Tibial nerve (tissue), 4 donors: ENCODE measurements around the gene SAAL1. TPM values are rescaled to one million over a fixed set of nuclear protein-coding genes. Genes with fewer than 3 reads are reported as not detected.

Experiments
- DNase-seq, 2 donors: peaks; one replicate each; pipeline ENCODE4 v3.0.0-alpha.2; 2019; ENCODE audit warnings: low spot score in 2 of 2
- H3K27ac ChIP-seq, 4 donors: fragments of 200-600 bp; sonication (generic) in 3 of 4; one replicate each; pipeline ENCODE4 v1.5.1; 2017 to 2019; ENCODE audit warnings: mild to moderate bottlenecking in 1 of 4
- H3K27me3 ChIP-seq, 2 donors: fragments of 200-600 bp; sonication (generic) in 1 of 2; one replicate each; pipeline versions ENCODE4 v1.5.1 to v1.6.0; 2017 to 2019
- H3K36me3 ChIP-seq, 3 donors: fragments of 200-600 bp; sonication (generic); one replicate each; pipeline ENCODE4 v1.5.1; 2018 to 2019
- H3K4me1 ChIP-seq, 4 donors: fragments of 200-600 bp; sonication (generic) in 3 of 4; one replicate each; pipeline ENCODE4 v1.5.1; 2017 to 2019
- H3K4me3 ChIP-seq, 4 donors: fragments of 200-600 bp; sonication (generic) in 3 of 4; one replicate each; pipeline ENCODE4 v1.5.1; 2017 to 2019; ENCODE audit warnings: mild to moderate bottlenecking in 1 of 4, moderate library complexity in 1 of 4
- H3K9me3 ChIP-seq, 4 donors: fragments of 200-600 bp; sonication (generic) in 3 of 4; one replicate each; pipeline ENCODE4 v1.5.1; 2017 to 2019
- EP300 ChIP-seq, 2 donors: sonication (generic); formaldehyde crosslinking; IDR thresholded peaks; one replicate each; pipeline ENCODE4 v1.6.1; 2017; ENCODE audit warnings: antibody characterized with exemption in 2 of 2, mild to moderate bottlenecking in 1 of 2
- POLR2A ChIP-seq, 2 donors: fragments of 450-650 bp; IDR thresholded peaks; one replicate each; pipeline ENCODE4 v1.6.1; 2017; ENCODE audit warnings: antibody characterized with exemption in 2 of 2, mild to moderate bottlenecking in 2 of 2, moderate library complexity in 2 of 2
- WGBS, 2 donors: methylation state at CpG; one replicate each; pipeline ENCODE4 v1.1.5; 2018; 5-methylcytosine and 5-hydroxymethylcytosine counted together
- total RNA-seq, 4 donors: library from RNA; depleted of rRNA; stranded (reverse); fragments of >200 nt; gene quantifications; one replicate each; pipeline ENCODE4 v1.1.0, GENCODE V29; 2016
- TF ChIP-seq, protein P1 (sequence below), 5 experiments: fragments of 200-600 bp in 3 of 5; fragments of 450-650 bp in 2 of 5; sonication (generic) in 3 of 5; IDR thresholded peaks; one replicate each; pipeline ENCODE4 v1.5.1; 2016 to 2019; ENCODE audit warnings: antibody characterized with exemption in 5 of 5, mild to moderate bottlenecking in 3 of 5, moderate library complexity in 2 of 5

SAAL1 gene
- total RNA-seq, 4 donors from 2014 or later: 14.6 to 27.3 (median 19.2) TPM

DNA sequence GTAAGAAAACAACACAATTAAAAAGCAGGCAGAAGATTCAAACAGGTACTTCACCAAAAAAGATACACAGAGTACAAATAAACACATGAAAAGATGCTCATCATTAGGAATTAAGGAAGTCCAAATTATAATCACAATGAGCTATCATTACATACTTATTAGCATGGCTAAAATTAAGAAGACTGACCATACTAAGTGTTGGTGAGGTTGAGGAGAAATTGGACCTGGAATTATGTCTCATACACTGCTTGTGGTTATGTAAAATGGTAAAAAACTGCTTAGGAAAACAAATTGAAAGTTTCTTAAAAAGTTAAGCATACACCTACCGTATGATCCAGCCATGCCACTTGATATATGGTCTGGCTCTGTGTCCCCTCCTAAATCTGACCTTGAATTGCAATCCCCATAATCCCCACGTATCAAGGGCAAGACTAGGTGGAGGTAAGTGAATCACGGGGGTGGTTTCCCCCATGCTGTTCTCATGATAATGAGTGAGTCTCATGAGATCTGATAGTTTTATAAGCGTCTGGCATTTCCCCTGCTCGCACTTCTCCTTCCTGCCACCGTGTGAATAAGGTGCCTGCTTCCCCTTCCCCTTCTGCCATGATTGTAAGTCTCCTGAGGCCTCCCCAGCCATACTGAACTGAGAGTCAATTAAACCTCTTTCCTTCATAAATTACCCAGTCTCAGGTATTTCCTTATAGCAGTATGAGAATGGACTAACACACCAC lies 4.8 kb downstream of the SAAL1 start:
- TF ChIP-seq EP300 (IDR thresholded peaks at IDR 0.05) (no peak), POLR2A (IDR thresholded peaks at IDR 0.05) (no peak)
- TF ChIP-seq, protein P1, sequence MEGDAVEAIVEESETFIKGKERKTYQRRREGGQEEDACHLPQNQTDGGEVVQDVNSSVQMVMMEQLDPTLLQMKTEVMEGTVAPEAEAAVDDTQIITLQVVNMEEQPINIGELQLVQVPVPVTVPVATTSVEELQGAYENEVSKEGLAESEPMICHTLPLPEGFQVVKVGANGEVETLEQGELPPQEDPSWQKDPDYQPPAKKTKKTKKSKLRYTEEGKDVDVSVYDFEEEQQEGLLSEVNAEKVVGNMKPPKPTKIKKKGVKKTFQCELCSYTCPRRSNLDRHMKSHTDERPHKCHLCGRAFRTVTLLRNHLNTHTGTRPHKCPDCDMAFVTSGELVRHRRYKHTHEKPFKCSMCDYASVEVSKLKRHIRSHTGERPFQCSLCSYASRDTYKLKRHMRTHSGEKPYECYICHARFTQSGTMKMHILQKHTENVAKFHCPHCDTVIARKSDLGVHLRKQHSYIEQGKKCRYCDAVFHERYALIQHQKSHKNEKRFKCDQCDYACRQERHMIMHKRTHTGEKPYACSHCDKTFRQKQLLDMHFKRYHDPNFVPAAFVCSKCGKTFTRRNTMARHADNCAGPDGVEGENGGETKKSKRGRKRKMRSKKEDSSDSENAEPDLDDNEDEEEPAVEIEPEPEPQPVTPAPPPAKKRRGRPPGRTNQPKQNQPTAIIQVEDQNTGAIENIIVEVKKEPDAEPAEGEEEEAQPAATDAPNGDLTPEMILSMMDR (IDR thresholded peaks at IDR 0.05): no peak
- peaks cover 0 to 21% (median 8%) of the 10 kb centered on the region in 4 donors for H3K4me1 ChIP-seq
- no peaks in the 10 kb centered on the region for H3K9me3 ChIP-seq
- H3K4me3 ChIP-seq: no peak overlapping the region
- H3K36me3 ChIP-seq: peaks cover 0 to 60% (median 0%) of the 10 kb centered on the region in 3 donors
- 83 to 86% methylated on average over 6 of the region's 6 CpGs for WGBS, 2 donors
- DNase-seq: no peak
- no peaks in the 10 kb centered on the region for H3K27me3 ChIP-seq
- no peak overlapping the region for H3K27ac ChIP-seq

DNA sequence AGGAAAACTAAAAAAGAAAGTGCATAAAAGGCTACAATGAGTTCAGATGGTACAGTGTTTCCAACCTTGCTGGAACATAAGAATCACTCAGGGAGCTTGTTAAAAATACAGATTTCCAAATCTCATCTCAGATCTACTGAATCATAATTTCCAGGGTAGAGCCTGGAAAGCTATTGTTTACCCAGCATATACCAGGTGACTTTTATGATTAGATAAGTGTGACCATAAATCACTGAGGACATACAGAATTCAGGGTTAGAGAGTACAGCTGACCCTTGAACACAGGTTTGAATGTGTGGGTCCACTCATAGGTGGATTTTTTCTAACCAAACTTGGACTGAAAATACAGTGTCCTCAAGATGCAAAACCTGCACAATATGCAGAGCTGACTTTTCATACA lies 11.9 kb downstream of the SAAL1 start:
- Histone ChIP-seq H3K36me3 (peaks cover 0 to 83% (median 1%) of the 10 kb centered on the region in 3 donors), H3K27me3 (no peaks in the 10 kb centered on the region), H3K4me1 (no peaks in the 10 kb centered on the region), H3K4me3 (no peak overlapping the region), H3K9me3 (no peaks in the 10 kb centered on the region), H3K27ac (no peak overlapping the region)
- DNase-seq: no peak
- TF ChIP-seq EP300 (IDR thresholded peaks at IDR 0.05) (no peak), POLR2A (IDR thresholded peaks at IDR 0.05) (no peak)
- TF ChIP-seq, protein P1 (IDR thresholded peaks at IDR 0.05): no peak

DNA sequence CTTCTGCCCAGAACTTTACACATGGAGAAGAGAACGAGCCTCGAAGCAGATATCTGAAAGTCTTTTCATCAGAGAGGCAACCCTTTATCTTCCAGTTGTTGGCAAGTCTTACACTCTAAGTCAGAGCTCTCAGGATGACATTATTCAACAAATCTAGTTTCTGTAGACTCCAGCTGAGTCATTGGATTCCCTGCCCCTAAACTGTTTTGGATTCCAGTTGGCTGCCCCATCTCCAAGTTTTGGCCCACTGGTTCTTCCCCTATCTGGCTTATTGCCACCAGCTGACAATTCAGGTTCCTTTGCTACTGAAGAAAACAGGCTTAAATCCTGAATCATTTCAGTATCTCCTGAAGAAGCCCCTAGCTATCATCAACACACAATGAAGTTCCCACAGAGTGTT lies 14.2 kb downstream of the SAAL1 start:
- WGBS, 2 donors: 80 to 82% methylated on average over 2 of the region's 2 CpGs
- Histone ChIP-seq H3K4me1 (no peaks in the 10 kb centered on the region), H3K27me3 (no peaks in the 10 kb centered on the region), H3K4me3 (no peak overlapping the region), H3K36me3 (peaks cover 0 to 91% (median 13%) of the 10 kb centered on the region in 3 donors), H3K9me3 (no peaks in the 10 kb centered on the region), H3K27ac (no peak overlapping the region)
- TF ChIP-seq, protein P1 (IDR thresholded peaks at IDR 0.05): no peak
- TF ChIP-seq POLR2A (IDR thresholded peaks at IDR 0.05): no peak
- no peak for TF ChIP-seq EP300 (IDR thresholded peaks at IDR 0.05)
- DNase-seq: no peak

DNA sequence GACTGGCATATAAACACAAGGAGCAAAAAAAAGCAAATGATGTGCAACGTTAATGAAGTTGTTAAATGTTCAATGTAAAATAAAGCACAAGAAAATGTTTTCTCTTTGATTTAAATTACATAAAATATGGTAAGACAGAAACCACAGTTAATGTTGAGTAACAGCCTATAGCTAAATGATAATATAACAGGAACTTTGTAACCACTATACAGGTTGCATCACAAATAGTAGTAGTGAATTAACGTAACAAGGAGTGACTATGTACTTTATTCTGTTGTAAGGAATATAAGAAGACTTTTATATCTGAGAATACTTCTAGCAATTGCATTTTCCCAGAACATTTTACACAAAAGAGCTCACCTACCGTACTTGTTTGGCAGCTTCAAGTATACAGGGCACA lies 16.9 kb downstream of the SAAL1 start:
- H3K27me3 ChIP-seq: no peaks in the 10 kb centered on the region
- WGBS, 2 donors: 84 to 86% methylated on average over 3 of the region's 3 CpGs
- H3K36me3 ChIP-seq: peaks cover 0 to 94% (median 13%) of the 10 kb centered on the region in 3 donors
- no peak for DNase-seq
- no peak overlapping the region for H3K27ac ChIP-seq
- no peaks in the 10 kb centered on the region for H3K9me3 ChIP-seq
- no peak overlapping the region for H3K4me3 ChIP-seq
- H3K4me1 ChIP-seq: no peaks in the 10 kb centered on the region
- TF ChIP-seq, protein P1 (IDR thresholded peaks at IDR 0.05): no peak
- no peak for TF ChIP-seq POLR2A (IDR thresholded peaks at IDR 0.05)
- TF ChIP-seq EP300 (IDR thresholded peaks at IDR 0.05): no peak

DNA sequence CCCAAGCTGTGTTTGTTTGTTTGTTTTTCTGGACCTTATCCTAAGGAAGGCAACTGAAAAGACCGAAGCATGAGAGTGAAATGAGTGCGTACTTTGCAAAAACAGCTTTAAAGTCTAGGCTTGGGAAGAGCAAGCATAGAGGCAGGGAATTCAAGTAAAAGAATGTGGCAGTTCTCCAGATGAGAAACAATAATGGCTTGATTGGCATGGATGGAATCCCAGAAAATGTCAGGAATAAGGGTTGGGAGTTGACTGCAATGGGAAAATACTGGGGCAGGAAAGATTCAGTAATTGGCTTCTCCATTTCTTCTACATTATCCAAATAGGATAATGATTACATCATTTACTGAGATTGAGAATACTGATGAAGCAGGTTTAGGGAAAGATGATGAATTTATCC lies 17.5 kb downstream of the SAAL1 start:
- TF ChIP-seq, protein P1 (IDR thresholded peaks at IDR 0.05): no peak
- TF ChIP-seq POLR2A (IDR thresholded peaks at IDR 0.05): no peak
- TF ChIP-seq EP300 (IDR thresholded peaks at IDR 0.05): no peak
- no peak for DNase-seq
- Histone ChIP-seq H3K4me3 (no peak overlapping the region), H3K9me3 (no peaks in the 10 kb centered on the region), H3K27ac (no peak overlapping the region), H3K36me3 (peaks cover 0 to 94% (median 13%) of the 10 kb centered on the region in 3 donors), H3K27me3 (no peaks in the 10 kb centered on the region), H3K4me1 (no peaks in the 10 kb centered on the region)
- WGBS, 2 donors: 53 to 57% methylated on average over 2 of the region's 2 CpGs
